ENCODE data around the gene ZNF653. TPM values are rescaled to one million over a fixed set of nuclear protein-coding genes. Genes with fewer than 3 reads are reported as not detected.
"Not testable (repeated sequence)": the region's sequence is repeated elsewhere in the genome, so short reads cannot be mapped to it uniquely, and the experiment has no call there.

The ZNF653 gene
- total RNA-seq, 1 donor from 2014 or later = 5.7 TPM

GRCh38 chr19:11473725-11474124 lies 31.9 kb downstream of the ZNF653 start:
- H3K9me3 ChIP-seq (ENCODE audit: control insufficient read depth in 3 of 3, low read length in 3 of 3) = no peaks in the 10 kb centered on the region
- H3K4me1 ChIP-seq (ENCODE audit: control insufficient read depth in 3 of 3, insufficient read depth in 3 of 3, low read length in 3 of 3) = no peaks in the 10 kb centered on the region
- H3K4me3 ChIP-seq (ENCODE audit: low read length in 3 of 3) = no peak overlapping the region
- H3K9ac ChIP-seq (ENCODE audit: low read depth in 1 of 3, low read length in 3 of 3) = no peak overlapping the region
- no peak overlapping the region for H3K27ac ChIP-seq (ENCODE audit: low read depth, low read length)
- H3K36me3 ChIP-seq (ENCODE audit: control insufficient read depth in 3 of 3, insufficient read depth in 3 of 3, low read length in 3 of 3) = no peaks in the 10 kb centered on the region
- peaks cover 6 to 10% (median 8%) of the 10 kb centered on the region in 3 donors for H3K27me3 ChIP-seq (ENCODE audit: control insufficient read depth in 3 of 3, insufficient read depth in 3 of 3, low read length in 3 of 3)

GRCh38 chr19:11468266-11468845 lies 37.3 kb downstream of the ZNF653 start:
- not testable (repeated sequence) for H3K27ac ChIP-seq (ENCODE audit: low read depth, low read length); H3K9ac ChIP-seq (ENCODE audit: low read depth in 1 of 3, low read length in 3 of 3); H3K4me3 ChIP-seq (ENCODE audit: low read length in 3 of 3); H3K9me3 ChIP-seq (ENCODE audit: control insufficient read depth in 3 of 3, low read length in 3 of 3); H3K36me3 ChIP-seq (ENCODE audit: control insufficient read depth in 3 of 3, insufficient read depth in 3 of 3, low read length in 3 of 3); H3K4me1 ChIP-seq (ENCODE audit: control insufficient read depth in 3 of 3, insufficient read depth in 3 of 3, low read length in 3 of 3)
- peaks cover 5 to 17% (median 5%) of the 10 kb centered on the region in 3 donors for H3K27me3 ChIP-seq (ENCODE audit: control insufficient read depth in 3 of 3, insufficient read depth in 3 of 3, low read length in 3 of 3)

- H3K27me3 ChIP-seq (ENCODE audit: control insufficient read depth in 3 of 3, insufficient read depth in 3 of 3, low read length in 3 of 3) = peaks cover 2 to 17% (median 7%) of the 10 kb centered on the region in 3 donors
- H3K36me3 ChIP-seq (ENCODE audit: control insufficient read depth in 3 of 3, insufficient read depth in 3 of 3, low read length in 3 of 3) = no peaks in the 10 kb centered on the region
- H3K9ac ChIP-seq (ENCODE audit: low read depth in 1 of 3, low read length in 3 of 3) = no peak overlapping the region
- H3K4me1 ChIP-seq (ENCODE audit: control insufficient read depth in 3 of 3, insufficient read depth in 3 of 3, low read length in 3 of 3) = no peaks in the 10 kb centered on the region
- no peak overlapping the region for H3K27ac ChIP-seq (ENCODE audit: low read depth, low read length)
- H3K4me3 ChIP-seq (ENCODE audit: low read length in 3 of 3) = no peak overlapping the region
- H3K9me3 ChIP-seq (ENCODE audit: control insufficient read depth in 3 of 3, low read length in 3 of 3) = no peaks in the 10 kb centered on the region
Measured at GRCh38 chr19:11465600-11465999, 40.0 kb downstream of the ZNF653 start.

DNA sequence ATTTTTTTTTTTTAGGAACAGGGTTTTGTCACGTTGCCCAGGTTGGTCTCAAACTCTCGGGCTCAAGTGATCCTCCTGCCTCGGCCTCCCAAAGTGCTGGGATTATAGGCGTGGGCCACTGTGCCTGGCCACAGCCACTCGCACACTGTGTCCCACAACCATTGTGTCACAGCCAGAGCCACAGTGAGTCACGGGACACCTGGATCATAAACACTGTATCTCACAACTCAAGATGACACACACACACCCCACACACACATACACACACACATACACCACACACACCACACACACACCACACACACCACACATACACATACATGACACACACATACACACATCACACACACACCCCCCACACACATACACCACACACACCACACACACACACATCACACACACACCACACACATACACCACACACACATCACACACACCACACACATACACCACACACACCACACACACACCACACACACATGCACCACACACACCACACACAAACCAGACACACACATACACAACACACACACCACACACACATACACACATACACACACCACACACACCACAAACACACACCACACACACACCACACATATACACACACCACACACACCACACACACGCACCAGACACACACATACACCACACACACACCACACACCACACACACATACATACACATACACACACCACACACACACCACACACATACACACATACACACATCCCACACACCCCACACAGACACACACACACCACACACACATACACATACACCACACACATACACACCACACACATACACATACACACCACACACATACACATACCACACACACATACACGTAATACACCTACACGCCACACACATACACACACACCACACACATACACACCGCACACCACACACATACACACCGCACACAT lies 41.0 kb downstream of the ZNF653 start:
- Histone ChIP-seq H3K27me3 (ENCODE audit: control insufficient read depth in 3 of 3, insufficient read depth in 3 of 3, low read length in 3 of 3) (peaks cover 7 to 26% (median 11%) of the 10 kb centered on the region in 3 donors), H3K36me3 (ENCODE audit: control insufficient read depth in 3 of 3, insufficient read depth in 3 of 3, low read length in 3 of 3) (no peaks in the 10 kb centered on the region), H3K4me1 (ENCODE audit: control insufficient read depth in 3 of 3, insufficient read depth in 3 of 3, low read length in 3 of 3) (no peaks in the 10 kb centered on the region), H3K27ac (ENCODE audit: low read depth, low read length) (no peak overlapping the region), H3K4me3 (ENCODE audit: low read length in 3 of 3) (no peak overlapping the region), H3K9ac (ENCODE audit: low read depth in 1 of 3, low read length in 3 of 3) (no peak overlapping the region), H3K9me3 (ENCODE audit: control insufficient read depth in 3 of 3, low read length in 3 of 3) (no peaks in the 10 kb centered on the region)

GRCh38 chr19:11463391-11463790 lies 42.2 kb downstream of the ZNF653 start:
- H3K36me3 ChIP-seq (ENCODE audit: control insufficient read depth in 3 of 3, insufficient read depth in 3 of 3, low read length in 3 of 3) = no peaks in the 10 kb centered on the region
- no peaks in the 10 kb centered on the region for H3K9me3 ChIP-seq (ENCODE audit: control insufficient read depth in 3 of 3, low read length in 3 of 3)
- no peak overlapping the region for H3K9ac ChIP-seq (ENCODE audit: low read depth in 1 of 3, low read length in 3 of 3)
- peaks cover 15 to 31% (median 15%) of the 10 kb centered on the region in 3 donors for H3K27me3 ChIP-seq (ENCODE audit: control insufficient read depth in 3 of 3, insufficient read depth in 3 of 3, low read length in 3 of 3)
- no peaks in the 10 kb centered on the region for H3K4me1 ChIP-seq (ENCODE audit: control insufficient read depth in 3 of 3, insufficient read depth in 3 of 3, low read length in 3 of 3)
- H3K27ac ChIP-seq (ENCODE audit: low read depth, low read length) = no peak overlapping the region
- H3K4me3 ChIP-seq (ENCODE audit: low read length in 3 of 3) = no peak overlapping the region

- no peaks in the 10 kb centered on the region for H3K36me3 ChIP-seq (ENCODE audit: control insufficient read depth in 3 of 3, insufficient read depth in 3 of 3, low read length in 3 of 3)
Measured at GRCh38 chr19:11461453-11461852, 44.2 kb downstream of the ZNF653 start.

GRCh38 chr19:11460207-11460606 lies 45.4 kb downstream of the ZNF653 start:
- no peak overlapping the region for H3K9ac ChIP-seq (ENCODE audit: low read depth in 1 of 3, low read length in 3 of 3)
- H3K4me1 ChIP-seq (ENCODE audit: control insufficient read depth in 3 of 3, insufficient read depth in 3 of 3, low read length in 3 of 3) = no peaks in the 10 kb centered on the region
- peaks cover 17 to 37% (median 23%) of the 10 kb centered on the region in 3 donors for H3K27me3 ChIP-seq (ENCODE audit: control insufficient read depth in 3 of 3, insufficient read depth in 3 of 3, low read length in 3 of 3)
- H3K4me3 ChIP-seq (ENCODE audit: low read length in 3 of 3) = no peak overlapping the region
- no peaks in the 10 kb centered on the region for H3K36me3 ChIP-seq (ENCODE audit: control insufficient read depth in 3 of 3, insufficient read depth in 3 of 3, low read length in 3 of 3)
- no peaks in the 10 kb centered on the region for H3K9me3 ChIP-seq (ENCODE audit: control insufficient read depth in 3 of 3, low read length in 3 of 3)
- no peak overlapping the region for H3K27ac ChIP-seq (ENCODE audit: low read depth, low read length)

More at GRCh38 chr19:11461453-11461852, 44.2 kb downstream of the ZNF653 start:
- Histone ChIP-seq H3K4me3 (ENCODE audit: low read length in 3 of 3) (no peak overlapping the region), H3K4me1 (ENCODE audit: control insufficient read depth in 3 of 3, insufficient read depth in 3 of 3, low read length in 3 of 3) (no peaks in the 10 kb centered on the region), H3K9me3 (ENCODE audit: control insufficient read depth in 3 of 3, low read length in 3 of 3) (no peaks in the 10 kb centered on the region), H3K27ac (ENCODE audit: low read depth, low read length) (no peak overlapping the region), H3K27me3 (ENCODE audit: control insufficient read depth in 3 of 3, insufficient read depth in 3 of 3, low read length in 3 of 3) (peaks cover 21 to 42% (median 25%) of the 10 kb centered on the region in 3 donors), H3K9ac (ENCODE audit: low read depth in 1 of 3, low read length in 3 of 3) (no peak overlapping the region)

- peaks cover 17 to 32% (median 23%) of the 10 kb centered on the region in 3 donors for H3K27me3 ChIP-seq (ENCODE audit: control insufficient read depth in 3 of 3, insufficient read depth in 3 of 3, low read length in 3 of 3)
- not testable (repeated sequence) for H3K27ac ChIP-seq (ENCODE audit: low read depth, low read length); H3K4me1 ChIP-seq (ENCODE audit: control insufficient read depth in 3 of 3, insufficient read depth in 3 of 3, low read length in 3 of 3); H3K36me3 ChIP-seq (ENCODE audit: control insufficient read depth in 3 of 3, insufficient read depth in 3 of 3, low read length in 3 of 3); H3K9me3 ChIP-seq (ENCODE audit: control insufficient read depth in 3 of 3, low read length in 3 of 3); H3K4me3 ChIP-seq (ENCODE audit: low read length in 3 of 3); H3K9ac ChIP-seq (ENCODE audit: low read depth in 1 of 3, low read length in 3 of 3)
Measured at GRCh38 chr19:11458912-11459311, 46.7 kb downstream of the ZNF653 start.

DNA sequence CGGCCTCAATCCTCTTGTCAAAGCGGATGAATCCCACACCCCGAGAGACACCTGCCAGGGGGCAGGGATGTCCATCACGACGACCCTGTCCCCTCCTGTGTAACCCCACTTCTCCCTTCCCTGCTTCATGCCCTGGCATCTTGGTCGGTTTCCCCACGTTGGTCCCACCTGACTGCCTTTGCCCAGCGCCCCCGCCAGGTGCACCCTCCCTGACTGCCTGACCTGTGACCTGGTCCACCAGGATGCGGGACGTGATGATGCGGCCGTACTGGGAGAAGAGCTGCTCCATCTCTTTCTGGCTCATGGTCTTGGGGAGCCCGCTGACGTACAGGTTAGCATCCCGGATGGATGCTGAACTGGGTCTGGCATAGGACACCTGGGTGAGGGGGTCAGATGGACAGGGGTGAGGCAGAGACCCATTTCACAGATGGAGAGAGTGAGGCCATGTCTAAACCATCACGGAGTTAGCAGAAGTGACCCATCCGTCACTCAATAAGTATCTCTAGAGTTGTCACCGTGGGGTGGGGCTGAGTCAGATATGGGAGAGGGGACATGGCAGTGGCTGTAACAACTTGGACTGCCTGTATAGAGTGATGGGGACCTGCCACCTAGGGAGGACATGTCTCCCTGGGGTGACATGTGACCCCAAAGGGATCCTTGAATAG lies 47.3 kb downstream of the ZNF653 start:
- Histone ChIP-seq H3K27me3 (ENCODE audit: control insufficient read depth in 3 of 3, insufficient read depth in 3 of 3, low read length in 3 of 3) (peaks cover 18 to 34% (median 23%) of the 10 kb centered on the region in 3 donors), H3K4me3 (ENCODE audit: low read length in 3 of 3) (no peak overlapping the region), H3K4me1 (ENCODE audit: control insufficient read depth in 3 of 3, insufficient read depth in 3 of 3, low read length in 3 of 3) (no peaks in the 10 kb centered on the region), H3K9me3 (ENCODE audit: control insufficient read depth in 3 of 3, low read length in 3 of 3) (no peaks in the 10 kb centered on the region), H3K36me3 (ENCODE audit: control insufficient read depth in 3 of 3, insufficient read depth in 3 of 3, low read length in 3 of 3) (no peaks in the 10 kb centered on the region), H3K27ac (ENCODE audit: low read depth, low read length) (no peak overlapping the region), H3K9ac (ENCODE audit: low read depth in 1 of 3, low read length in 3 of 3) (no peak overlapping the region)

DNA sequence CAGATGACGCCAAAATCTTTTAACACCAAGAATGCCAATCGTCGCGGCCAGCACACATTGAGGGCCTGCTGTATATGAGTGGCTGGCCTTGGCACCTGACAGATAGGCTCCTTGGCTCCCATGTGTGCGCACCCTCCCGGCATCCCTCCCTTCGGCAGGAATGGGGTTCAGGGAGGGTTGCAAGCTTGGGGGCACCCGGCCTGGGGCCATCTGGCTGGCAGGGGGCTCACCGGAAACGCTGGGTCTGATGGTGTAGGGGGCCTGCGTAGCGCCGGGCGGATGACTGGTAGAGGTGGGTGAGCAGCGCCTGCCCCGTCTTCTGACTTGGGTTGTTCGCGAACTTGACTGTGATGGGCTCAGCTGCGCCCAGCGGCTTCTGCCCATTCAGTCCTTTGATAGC lies 47.8 kb downstream of the ZNF653 start:
- Histone ChIP-seq H3K27ac (ENCODE audit: low read depth, low read length) (no peak overlapping the region), H3K9ac (ENCODE audit: low read depth in 1 of 3, low read length in 3 of 3) (no peak overlapping the region), H3K27me3 (ENCODE audit: control insufficient read depth in 3 of 3, insufficient read depth in 3 of 3, low read length in 3 of 3) (peaks cover 19 to 39% (median 23%) of the 10 kb centered on the region in 3 donors), H3K9me3 (ENCODE audit: control insufficient read depth in 3 of 3, low read length in 3 of 3) (no peaks in the 10 kb centered on the region), H3K4me1 (ENCODE audit: control insufficient read depth in 3 of 3, insufficient read depth in 3 of 3, low read length in 3 of 3) (no peaks in the 10 kb centered on the region), H3K36me3 (ENCODE audit: control insufficient read depth in 3 of 3, insufficient read depth in 3 of 3, low read length in 3 of 3) (no peaks in the 10 kb centered on the region), H3K4me3 (ENCODE audit: low read length in 3 of 3) (no peak overlapping the region)
